Measurements from ENCODE around the gene NARS2. TPM values are rescaled to one million over a fixed set of nuclear protein-coding genes. Genes with fewer than 3 reads are reported as not detected.
A peak's percentile ranks its signal among the peaks of the same experiment; 100 is the strongest.

Gene NARS2
- total and polyA plus RNA-seq, 2 experiments from 2014 or later = 10.9 to 13.0 TPM

- Histone ChIP-seq H3K27ac (no peak overlapping the region), H4K20me1 (ENCODE audit: insufficient read depth) (no peaks in the 10 kb centered on the region), H3K4me2 (ENCODE audit: unreplicated experiment) (no peak overlapping the region), H2AFZ (no peak overlapping the region), H3K4me3 (no peak overlapping the region), H3F3A (ENCODE audit: insufficient read depth) (no peaks in the 10 kb centered on the region), H3K9me3 (ENCODE audit: low read depth) (no peaks in the 10 kb centered on the region), H3K9me2 (ENCODE audit: insufficient read depth) (no peaks in the 10 kb centered on the region), H3K27me3 (replicated peaks; ENCODE audit: insufficient read depth) (no peaks in the 10 kb centered on the region), H3K4me1 (ENCODE audit: insufficient read depth) (no peaks in the 10 kb centered on the region), H3K36me3 (ENCODE audit: low read depth) (no peaks in the 10 kb centered on the region), H3K79me2 (ENCODE audit: insufficient read depth) (no peaks in the 10 kb centered on the region), H3K9ac (no peak overlapping the region)
- DNase-seq = no peak
- WGBS, 2 experiments (ENCODE audit: low coverage in 1 of 2, low lambda C conversion rate in 2 of 2, missing lambda C conversion rate in 2 of 2) = 98% methylated on average over 5 of the region's 5 CpGs
- no peak for TF ChIP-seq EZH2 (IDR thresholded peaks at IDR 0.05; ENCODE audit: insufficient read depth, poor library complexity, severe bottlenecking)
- TF ChIP-seq EZH2phosphoT487 (IDR thresholded peaks at IDR 0.05; ENCODE audit: insufficient read depth, low read depth) = no peak
- in situ Hi-C loops (cut with MboI) = no loop called here
Measured at GRCh38 chr11:78451371-78452150, 123.1 kb downstream of the NARS2 start.

- Histone ChIP-seq H4K20me1 (ENCODE audit: insufficient read depth) (no peaks in the 10 kb centered on the region), H3K9ac (no peak overlapping the region), H3F3A (ENCODE audit: insufficient read depth) (no peaks in the 10 kb centered on the region), H3K27me3 (replicated peaks; ENCODE audit: insufficient read depth) (no peaks in the 10 kb centered on the region), H3K79me2 (ENCODE audit: insufficient read depth) (no peaks in the 10 kb centered on the region), H3K36me3 (ENCODE audit: low read depth) (no peaks in the 10 kb centered on the region), H2AFZ (no peak overlapping the region), H3K4me2 (ENCODE audit: unreplicated experiment) (no peak overlapping the region), H3K27ac (no peak overlapping the region), H3K9me3 (ENCODE audit: low read depth) (no peaks in the 10 kb centered on the region), H3K4me3 (no peak overlapping the region), H3K4me1 (ENCODE audit: insufficient read depth) (no peaks in the 10 kb centered on the region), H3K9me2 (ENCODE audit: insufficient read depth) (no peaks in the 10 kb centered on the region)
- TF ChIP-seq EZH2 (IDR thresholded peaks at IDR 0.05; ENCODE audit: insufficient read depth, poor library complexity, severe bottlenecking) = no peak
- TF ChIP-seq EZH2phosphoT487 (IDR thresholded peaks at IDR 0.05; ENCODE audit: insufficient read depth, low read depth) = no peak
- 98 to 100% methylated on average over 2 of the region's 2 CpGs for WGBS, 2 experiments (ENCODE audit: low coverage in 1 of 2, low lambda C conversion rate in 2 of 2, missing lambda C conversion rate in 2 of 2)
- DNase-seq = no peak
- in situ Hi-C loops (cut with MboI) = no loop called here
Measured at GRCh38 chr11:78450866-78451265, 123.8 kb downstream of the NARS2 start.

- DNase-seq = peak; percentile 11
- in situ Hi-C loops (cut with MboI) = no loop called here
- no peak overlapping the region for H3K9ac ChIP-seq
Measured at GRCh38 chr11:78449866-78450265, 124.8 kb downstream of the NARS2 start.

GRCh38 chr11:78446210-78446609 lies 128.5 kb downstream of the NARS2 start:
- in situ Hi-C loops (cut with MboI) = no loop called here
- H3K79me2 ChIP-seq (ENCODE audit: insufficient read depth) = no peaks in the 10 kb centered on the region
- no peaks in the 10 kb centered on the region for H3F3A ChIP-seq (ENCODE audit: insufficient read depth)
- H3K4me3 ChIP-seq = no peak overlapping the region
- no peaks in the 10 kb centered on the region for H3K9me2 ChIP-seq (ENCODE audit: insufficient read depth)
- H3K4me2 ChIP-seq (ENCODE audit: unreplicated experiment) = no peak overlapping the region
- H3K27me3 ChIP-seq (replicated peaks; ENCODE audit: insufficient read depth) = no peaks in the 10 kb centered on the region
- no peaks in the 10 kb centered on the region for H3K9me3 ChIP-seq (ENCODE audit: low read depth)
- H3K36me3 ChIP-seq (ENCODE audit: low read depth) = no peaks in the 10 kb centered on the region
- no peak overlapping the region for H2AFZ ChIP-seq
- H3K4me1 ChIP-seq (ENCODE audit: insufficient read depth) = no peaks in the 10 kb centered on the region
- TF ChIP-seq EZH2 (IDR thresholded peaks at IDR 0.05; ENCODE audit: insufficient read depth, poor library complexity, severe bottlenecking) = no peak
- no peak for TF ChIP-seq EZH2phosphoT487 (IDR thresholded peaks at IDR 0.05; ENCODE audit: insufficient read depth, low read depth)
- no peaks in the 10 kb centered on the region for H4K20me1 ChIP-seq (ENCODE audit: insufficient read depth)
- no peak for DNase-seq
- H3K27ac ChIP-seq = no peak overlapping the region
- no peak overlapping the region for H3K9ac ChIP-seq

More at GRCh38 chr11:78449866-78450265, 124.8 kb downstream of the NARS2 start:
- Histone ChIP-seq H3K36me3 (ENCODE audit: low read depth) (no peaks in the 10 kb centered on the region), H3K4me1 (ENCODE audit: insufficient read depth) (no peaks in the 10 kb centered on the region), H3K4me3 (no peak overlapping the region), H3K9me3 (ENCODE audit: low read depth) (no peaks in the 10 kb centered on the region), H3K9me2 (ENCODE audit: insufficient read depth) (no peaks in the 10 kb centered on the region), H4K20me1 (ENCODE audit: insufficient read depth) (no peaks in the 10 kb centered on the region), H3K27ac (no peak overlapping the region), H2AFZ (no peak overlapping the region), H3K27me3 (replicated peaks; ENCODE audit: insufficient read depth) (no peaks in the 10 kb centered on the region), H3K4me2 (ENCODE audit: unreplicated experiment) (no peak overlapping the region), H3F3A (ENCODE audit: insufficient read depth) (no peaks in the 10 kb centered on the region), H3K79me2 (ENCODE audit: insufficient read depth) (no peaks in the 10 kb centered on the region)
- WGBS, 2 experiments (ENCODE audit: low coverage in 1 of 2, low lambda C conversion rate in 2 of 2, missing lambda C conversion rate in 2 of 2) = 81 to 84% methylated on average over 4 of the region's 4 CpGs
- TF ChIP-seq EZH2 (IDR thresholded peaks at IDR 0.05; ENCODE audit: insufficient read depth, poor library complexity, severe bottlenecking) (no peak), EZH2phosphoT487 (IDR thresholded peaks at IDR 0.05; ENCODE audit: insufficient read depth, low read depth) (no peak)
